Activated CD4-positive, alpha-beta memory T cell treated with anti-CD3 and anti-CD28 coated beads, Interleukin-2, amount 10 ng/mL, durations not matched to agents 7 days and 5 days (primary cell): ENCODE data around the gene SGMS1. TPM values are rescaled to one million over a fixed set of nuclear protein-coding genes. Genes with fewer than 3 reads are reported as not detected.
A peak's percentile ranks its signal among the peaks of the same experiment; 100 is the strongest.
"Not testable (repeated sequence)": the region's sequence is repeated elsewhere in the genome, so short reads cannot be mapped to it uniquely, and the experiment has no call there.

Experiments
- CTCF ChIA-PET: fragments of 350-600 bp; sonication (Branson Sonifier 250); formaldehyde crosslinking; loops from one replicate; lab custom pipeline; 2021; ENCODE audit warnings: antibody characterized with exemption, inconsistent platforms; lab: Charles Lee
- POLR2A ChIA-PET: fragments of 350-600 bp; sonication (Branson Sonifier 250); formaldehyde crosslinking; loops from one replicate; lab custom pipeline; 2021; ENCODE audit warnings: antibody characterized with exemption; lab: Charles Lee
- DNase-seq: peaks from one replicate; pipeline ENCODE4 v3.0.0-alpha.2; 2020
- H3K27ac Mint-ChIP-seq: one replicate; pipeline ENCODE4 v1.8.0; 2021; ENCODE audit warnings: mild to moderate bottlenecking, mixed read lengths
- H3K27me3 Mint-ChIP-seq: one replicate; pipeline ENCODE4 v1.8.0; 2021; ENCODE audit warnings: mixed read lengths
- H3K36me3 Mint-ChIP-seq: one replicate; pipeline ENCODE4 v1.8.0; 2021; ENCODE audit warnings: low read depth, mixed read lengths
- H3K4me1 Mint-ChIP-seq: one replicate; pipeline ENCODE4 v1.8.0; 2021; ENCODE audit warnings: mixed read lengths
- H3K4me3 Mint-ChIP-seq: one replicate; pipeline ENCODE4 v1.8.0; 2021; ENCODE audit warnings: mild to moderate bottlenecking, mixed read lengths
- H3K9me3 Mint-ChIP-seq: one replicate; pipeline ENCODE4 v1.8.0; 2021; ENCODE audit warnings: mixed read lengths
- total RNA-seq, 2 experiments: library from RNA; stranded (reverse); gene quantifications; one replicate each; pipeline ENCODE4 v1.2.3, GENCODE V29; 2021

Gene SGMS1
- 10 to 100 TPM; 18.9 to 19.9 TPM for total RNA-seq

- Mint-ChIP-seq H3K9me3 (no peaks in the 10 kb centered on the region), H3K27me3 (peaks cover 11% of the 10 kb centered on the region), H3K27ac (peak within 1 kb of the TSS; percentile 96), H3K4me1 (peaks cover 37% of the 10 kb centered on the region), H3K4me3 (peak within 1 kb of the TSS; percentile 76), H3K36me3 (peaks cover 4% of the 10 kb centered on the region)
- CTCF ChIA-PET: interaction anchor here (1.2 kb wide), 1 partner anchor 12 kb away, joined by 12 read pairs; no protein-coding TSS in a partner anchor
- peak; percentile 79 for DNase-seq
- POLR2A ChIA-PET: interaction anchor here (0.8 to 5.3 kb wide), 18 partner anchors 10 to 556 kb away, joined by 3 to 53 read pairs (median 4); partner anchors contain the start of gene WASHC2A
These were observed at the start of gene SGMS1 for GRCh38 chr10:50623663-50624412. Gene SGMS1 (minus strand): TSS chr10:50623956. CDS start chr10:50344114, 279,842 bp downstream.

- Mint-ChIP-seq H3K36me3 (peaks cover 19% of the 10 kb centered on the region), H3K4me1 (peaks cover 26% of the 10 kb centered on the region), H3K9me3 (peaks cover 14% of the 10 kb centered on the region), H3K27ac (peak overlapping the region; percentile 40)
- H3K27me3 Mint-ChIP-seq, CTCF ChIA-PET, H3K4me3 Mint-ChIP-seq: not testable (repeated sequence)
- DNase-seq: peak; percentile 42
- POLR2A ChIA-PET: interaction anchor here (0.9 kb wide), 1 partner anchor 36 kb away, joined by 3 read pairs; no protein-coding TSS in a partner anchor
These were observed 48.4 kb upstream of the SGMS1 start for GRCh38 chr10:50672152-50672551.

- DNase-seq, H3K4me3 Mint-ChIP-seq, H3K27ac Mint-ChIP-seq, H3K27me3 Mint-ChIP-seq, POLR2A ChIA-PET, CTCF ChIA-PET: not testable (repeated sequence)
- H3K9me3 Mint-ChIP-seq: peaks cover 14% of the 10 kb centered on the region
- peaks cover 26% of the 10 kb centered on the region for H3K4me1 Mint-ChIP-seq
- peaks cover 19% of the 10 kb centered on the region for H3K36me3 Mint-ChIP-seq
These were observed 47.9 kb upstream of the SGMS1 start for GRCh38 chr10:50671645-50672044.

GRCh38 chr10:50669957-50670356 is 46.2 kb upstream of the SGMS1 start:
- H3K4me3 Mint-ChIP-seq, POLR2A ChIA-PET: not testable (repeated sequence)
- H3K36me3 Mint-ChIP-seq: peaks cover 19% of the 10 kb centered on the region

GRCh38 chr10:50667353-50667752 is 43.6 kb upstream of the SGMS1 start:
- H3K27ac Mint-ChIP-seq, POLR2A ChIA-PET, H3K9me3 Mint-ChIP-seq, DNase-seq, CTCF ChIA-PET, H3K27me3 Mint-ChIP-seq, H3K4me3 Mint-ChIP-seq: not testable (repeated sequence)
- H3K4me1 Mint-ChIP-seq: peaks cover 16% of the 10 kb centered on the region
- H3K36me3 Mint-ChIP-seq: peaks cover 12% of the 10 kb centered on the region

More at GRCh38 chr10:50669957-50670356, 46.2 kb upstream of the SGMS1 start:
- H3K27ac Mint-ChIP-seq, CTCF ChIA-PET, DNase-seq, H3K27me3 Mint-ChIP-seq: not testable (repeated sequence)
- Mint-ChIP-seq H3K9me3 (peaks cover 14% of the 10 kb centered on the region), H3K4me1 (peaks cover 26% of the 10 kb centered on the region)

- H3K36me3 Mint-ChIP-seq, H3K27me3 Mint-ChIP-seq, H3K4me1 Mint-ChIP-seq, H3K9me3 Mint-ChIP-seq, H3K27ac Mint-ChIP-seq, CTCF ChIA-PET, DNase-seq, POLR2A ChIA-PET, H3K4me3 Mint-ChIP-seq: not testable (repeated sequence)
These were observed 38.7 kb upstream of the SGMS1 start for GRCh38 chr10:50662420-50662819.

- DNase-seq, POLR2A ChIA-PET, H3K36me3 Mint-ChIP-seq, H3K4me1 Mint-ChIP-seq, H3K9me3 Mint-ChIP-seq, H3K27ac Mint-ChIP-seq, H3K27me3 Mint-ChIP-seq, H3K4me3 Mint-ChIP-seq, CTCF ChIA-PET: not testable (repeated sequence)
These were observed 37.8 kb upstream of the SGMS1 start for GRCh38 chr10:50661563-50661962.

- ChIA-PET CTCF (interaction anchor here (0.7 to 1.8 kb wide), 3 partner anchors 24 to 241 kb away, joined by 3 to 7 read pairs (median 4); no protein-coding TSS in a partner anchor), POLR2A (interaction anchor here (0.8 kb wide), 1 partner anchor 24 kb away, joined by 3 read pairs; no protein-coding TSS in a partner anchor)
- H3K4me3 Mint-ChIP-seq, H3K9me3 Mint-ChIP-seq, H3K4me1 Mint-ChIP-seq, H3K36me3 Mint-ChIP-seq, H3K27me3 Mint-ChIP-seq, DNase-seq, H3K27ac Mint-ChIP-seq: not testable (repeated sequence)
These were observed 36.3 kb upstream of the SGMS1 start for GRCh38 chr10:50659865-50660730.

- CTCF ChIA-PET: interaction anchor here (1.3 to 1.8 kb wide), 2 partner anchors 23 to 37 kb away, joined by 4 to 7 read pairs; no protein-coding TSS in a partner anchor
- H3K36me3 Mint-ChIP-seq, H3K4me3 Mint-ChIP-seq, DNase-seq, H3K9me3 Mint-ChIP-seq, H3K4me1 Mint-ChIP-seq, H3K27me3 Mint-ChIP-seq, H3K27ac Mint-ChIP-seq, POLR2A ChIA-PET: not testable (repeated sequence)
These were observed 35.5 kb upstream of the SGMS1 start for GRCh38 chr10:50659016-50659864.

GRCh38 chr10:50658165-50658564 is 34.4 kb upstream of the SGMS1 start:
- no peak overlapping the region for H3K27ac Mint-ChIP-seq
- CTCF ChIA-PET: no interaction called here
- no peaks in the 10 kb centered on the region for H3K9me3 Mint-ChIP-seq
- H3K4me1 Mint-ChIP-seq: peaks cover 9% of the 10 kb centered on the region
- POLR2A ChIA-PET: no interaction called here
- H3K4me3 Mint-ChIP-seq: no peak overlapping the region
- peaks cover 9% of the 10 kb centered on the region for H3K27me3 Mint-ChIP-seq
- DNase-seq: no peak
- H3K36me3 Mint-ChIP-seq: no peaks in the 10 kb centered on the region

GRCh38 chr10:50653758-50654157 is 30.0 kb upstream of the SGMS1 start:
- H3K4me3 Mint-ChIP-seq: no peak overlapping the region
- H3K27me3 Mint-ChIP-seq: peaks cover 9% of the 10 kb centered on the region
- ChIA-PET CTCF (interaction anchor here (0.7 to 1.0 kb wide), 5 partner anchors 29 to 346 kb away, joined by 3 to 5 read pairs (median 3); no protein-coding TSS in a partner anchor), POLR2A (interaction anchor here (0.6 kb wide), 1 partner anchor 17 kb away, joined by 3 read pairs; no protein-coding TSS in a partner anchor)
- DNase-seq: no peak
- no peak overlapping the region for H3K27ac Mint-ChIP-seq
- H3K36me3 Mint-ChIP-seq: no peaks in the 10 kb centered on the region
- H3K9me3 Mint-ChIP-seq: no peaks in the 10 kb centered on the region
- H3K4me1 Mint-ChIP-seq: peaks cover 15% of the 10 kb centered on the region

GRCh38 chr10:50653142-50653541 is 29.4 kb upstream of the SGMS1 start:
- Mint-ChIP-seq H3K27ac (no peak overlapping the region), H3K36me3 (no peaks in the 10 kb centered on the region), H3K27me3 (peaks cover 9% of the 10 kb centered on the region), H3K9me3 (no peaks in the 10 kb centered on the region), H3K4me3 (no peak overlapping the region), H3K4me1 (peaks cover 16% of the 10 kb centered on the region)
- ChIA-PET CTCF (interaction anchor here (0.7 to 1.0 kb wide), 5 partner anchors 8 to 346 kb away, joined by 3 to 5 read pairs (median 3); no protein-coding TSS in a partner anchor), POLR2A (interaction anchor here (0.6 kb wide), 1 partner anchor 16 kb away, joined by 3 read pairs; no protein-coding TSS in a partner anchor)
- DNase-seq: no peak
